ENCODE data around the gene SLC25A41.
"Not testable (repeated sequence)": the region's sequence is repeated elsewhere in the genome, so short reads cannot be mapped to it uniquely, and the experiment has no call there.

SLC25A41 gene

DNA sequence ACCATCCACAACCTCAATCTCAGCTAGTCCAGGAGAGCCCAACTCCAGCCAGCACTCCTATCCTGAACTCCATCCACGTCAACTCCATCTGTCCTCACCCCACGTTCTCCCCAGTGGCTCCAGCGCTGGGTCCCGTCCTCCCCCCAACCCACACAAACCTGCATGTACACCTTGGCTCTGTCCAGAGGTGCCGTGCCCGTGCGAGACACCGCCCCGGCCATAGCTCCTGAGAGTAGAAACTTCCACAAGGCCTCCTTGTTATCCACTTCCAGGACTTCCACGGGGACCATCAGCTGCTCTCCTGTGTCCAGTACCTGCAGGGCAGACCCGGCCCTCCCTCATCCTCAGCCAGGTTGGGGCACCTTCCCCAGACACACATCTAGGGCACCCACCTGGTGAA is 1.7 kb downstream of the SLC25A41 start:
- Histone ChIP-seq H3K9ac (ENCODE audit: low read length in 5 of 5) (no peak overlapping the region), H3K27ac (ENCODE audit: low read depth, low read length) (no peak overlapping the region), H3K36me3 (ENCODE audit: control insufficient read depth in 5 of 5, insufficient read depth in 5 of 5, low read length in 5 of 5) (no peaks in the 10 kb centered on the region), H3K27me3 (ENCODE audit: control insufficient read depth in 5 of 5, insufficient read depth in 4 of 5, low read length in 5 of 5) (no peaks in the 10 kb centered on the region), H3K9me3 (ENCODE audit: control insufficient read depth in 5 of 5, low read length in 5 of 5) (no peaks in the 10 kb centered on the region), H3K4me1 (ENCODE audit: control insufficient read depth in 5 of 5, insufficient read depth in 5 of 5, low read length in 5 of 5) (no peaks in the 10 kb centered on the region), H3K4me3 (ENCODE audit: low read depth in 1 of 5, low read length in 5 of 5) (no peak overlapping the region)

DNA sequence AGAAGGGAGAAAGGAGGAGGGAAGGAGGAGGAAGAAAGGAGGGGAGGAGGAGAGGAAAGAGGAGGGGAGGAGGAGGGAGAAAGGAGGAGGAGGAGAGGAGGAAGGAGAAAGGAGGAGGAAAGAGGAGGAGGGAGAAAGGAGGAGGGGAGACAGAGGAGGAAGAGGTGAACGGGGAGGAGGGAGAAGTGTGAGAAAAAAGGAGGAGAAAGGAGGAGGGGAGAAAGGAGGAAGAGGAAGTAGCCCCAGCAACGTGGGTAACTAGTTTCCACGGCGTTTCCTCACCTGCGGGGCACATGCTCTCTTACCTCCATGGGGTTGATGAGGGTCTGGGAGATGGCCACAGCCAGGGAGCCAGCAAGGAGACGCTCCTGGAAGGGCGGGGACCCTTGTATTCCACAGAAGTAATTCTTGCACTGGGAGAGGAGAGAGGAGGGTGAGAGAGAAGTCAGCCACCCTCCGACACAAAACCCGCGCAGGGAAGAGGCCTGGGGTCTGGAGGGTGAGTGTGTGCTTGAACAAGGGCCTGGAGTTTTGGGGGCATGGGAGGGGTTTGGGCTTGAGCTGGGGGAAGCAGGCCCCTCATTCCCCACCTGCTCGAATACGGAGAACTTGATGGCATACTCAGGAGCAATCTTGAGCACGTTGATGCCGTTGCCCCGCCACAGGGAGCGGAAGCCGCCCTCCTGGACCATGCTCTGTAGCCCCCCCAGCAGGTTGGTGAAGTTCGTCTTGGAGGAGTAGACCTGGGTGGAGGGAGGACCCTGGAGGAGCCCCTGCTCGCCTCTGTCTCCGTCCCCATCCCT is 3.9 kb downstream of the SLC25A41 start:
- Histone ChIP-seq H3K4me3 (ENCODE audit: low read depth in 1 of 5, low read length in 5 of 5) (no peak overlapping the region), H3K4me1 (ENCODE audit: control insufficient read depth in 5 of 5, insufficient read depth in 5 of 5, low read length in 5 of 5) (peaks cover 0 to 7% (median 6%) of the 10 kb centered on the region in 5 donors), H3K9me3 (ENCODE audit: control insufficient read depth in 5 of 5, low read length in 5 of 5) (peaks cover 0 to 3% (median 0%) of the 10 kb centered on the region in 5 donors), H3K36me3 (ENCODE audit: control insufficient read depth in 5 of 5, insufficient read depth in 5 of 5, low read length in 5 of 5) (no peaks in the 10 kb centered on the region), H3K27me3 (ENCODE audit: control insufficient read depth in 5 of 5, insufficient read depth in 4 of 5, low read length in 5 of 5) (no peaks in the 10 kb centered on the region), H3K9ac (ENCODE audit: low read length in 5 of 5) (no peak overlapping the region), H3K27ac (ENCODE audit: low read depth, low read length) (no peak overlapping the region)

DNA sequence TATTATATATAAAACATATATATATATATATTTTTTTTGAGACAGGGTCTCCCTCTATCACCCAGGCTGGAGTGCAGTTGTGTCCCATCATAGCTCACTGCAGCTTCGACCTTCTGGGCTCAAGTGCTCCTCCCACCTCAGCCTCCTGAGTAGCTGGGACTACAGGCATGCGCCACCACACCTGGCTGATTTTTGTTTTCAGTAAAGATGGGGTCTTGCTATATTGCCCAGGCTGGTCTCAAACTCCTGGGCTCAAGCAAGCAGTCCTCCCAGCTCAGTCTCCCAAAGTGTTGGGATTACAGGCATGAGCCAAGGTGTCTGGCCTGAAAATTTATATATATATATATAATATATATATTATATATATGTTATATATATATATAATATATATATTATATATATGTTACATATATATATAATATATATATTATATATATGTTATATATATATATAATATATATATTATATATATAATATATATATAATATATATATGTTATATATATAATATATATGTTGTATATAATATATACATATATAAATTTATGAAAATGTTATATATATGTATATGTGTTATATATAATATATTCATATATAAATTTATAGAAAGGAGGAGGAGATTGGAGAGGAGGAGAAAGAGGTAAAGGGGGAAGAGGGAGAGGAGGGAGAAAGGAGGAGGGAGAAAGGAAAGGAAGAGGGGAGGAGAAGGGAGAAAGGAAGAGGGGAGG is 4.7 kb downstream of the SLC25A41 start:
- not testable (repeated sequence) for H3K9me3 ChIP-seq (ENCODE audit: control insufficient read depth in 5 of 5, low read length in 5 of 5); H3K4me1 ChIP-seq (ENCODE audit: control insufficient read depth in 5 of 5, insufficient read depth in 5 of 5, low read length in 5 of 5); H3K36me3 ChIP-seq (ENCODE audit: control insufficient read depth in 5 of 5, insufficient read depth in 5 of 5, low read length in 5 of 5); H3K27ac ChIP-seq (ENCODE audit: low read depth, low read length); H3K4me3 ChIP-seq (ENCODE audit: low read depth in 1 of 5, low read length in 5 of 5); H3K9ac ChIP-seq (ENCODE audit: low read length in 5 of 5); H3K27me3 ChIP-seq (ENCODE audit: control insufficient read depth in 5 of 5, insufficient read depth in 4 of 5, low read length in 5 of 5)

DNA sequence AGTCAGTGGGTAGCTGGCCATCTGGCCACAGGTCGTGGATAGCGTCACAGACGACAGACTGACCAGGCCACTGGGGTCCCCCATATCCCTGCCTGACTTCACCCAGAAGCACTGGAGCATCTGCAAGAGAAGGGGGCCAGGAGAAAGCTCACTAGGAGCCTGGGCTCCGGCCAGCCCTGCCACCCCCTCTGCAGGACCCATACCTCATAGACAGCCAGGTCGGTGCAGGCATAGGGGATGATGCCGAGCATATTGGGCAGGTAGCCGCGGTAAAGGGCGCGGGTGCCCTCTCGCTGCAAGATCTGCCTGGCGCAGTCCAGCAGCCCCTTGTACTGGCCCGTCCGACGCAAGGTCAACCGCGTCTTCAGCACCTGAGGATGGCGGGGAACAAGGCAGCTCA is 6.4 kb downstream of the SLC25A41 start:
- Histone ChIP-seq H3K9ac (ENCODE audit: low read length in 5 of 5) (no peak overlapping the region), H3K9me3 (ENCODE audit: control insufficient read depth in 5 of 5, low read length in 5 of 5) (peaks cover 0 to 3% (median 0%) of the 10 kb centered on the region in 5 donors), H3K4me3 (ENCODE audit: low read depth in 1 of 5, low read length in 5 of 5) (no peak overlapping the region)

DNA sequence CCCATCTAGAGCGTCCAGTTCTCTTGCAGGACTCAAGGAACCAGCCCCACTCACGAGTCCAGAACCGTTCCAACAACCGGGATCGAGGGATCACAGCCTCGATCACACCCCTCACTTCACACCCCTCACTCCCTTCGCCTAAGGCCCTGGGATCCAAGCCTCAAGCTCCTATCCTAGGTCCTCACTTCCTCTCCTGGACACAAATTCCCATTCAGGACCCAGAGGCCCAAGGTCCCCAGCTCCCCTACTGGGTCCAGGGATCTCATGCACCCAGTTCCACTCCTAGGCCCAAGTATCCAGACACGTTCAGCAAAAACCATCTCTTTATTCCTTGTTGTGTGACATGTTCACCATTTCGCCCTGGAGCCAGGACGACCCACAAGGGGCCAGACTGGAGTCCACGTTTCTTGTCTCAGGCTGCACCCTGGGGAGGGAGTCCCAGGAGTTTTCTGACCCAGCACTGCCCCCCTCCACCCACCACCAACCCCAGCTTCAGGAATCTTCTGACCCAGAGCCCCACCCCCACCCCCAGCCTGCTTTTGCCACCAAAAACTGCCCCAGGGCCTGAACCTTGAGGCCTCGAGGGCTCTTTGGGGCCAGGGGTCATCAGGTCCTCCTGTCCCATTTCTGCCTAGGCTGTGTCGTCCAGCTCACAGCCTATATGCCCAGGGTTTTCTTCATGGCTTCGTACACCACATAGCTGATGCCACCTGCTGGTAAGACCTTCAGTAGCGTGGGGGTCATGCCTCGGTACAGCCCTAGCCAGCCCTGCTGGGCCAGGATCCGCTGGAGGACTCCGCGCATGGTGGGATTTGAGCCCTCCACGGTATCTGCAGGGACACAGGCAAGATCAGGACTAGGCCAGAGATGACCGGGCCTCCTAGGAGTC is 7.6 kb downstream of the SLC25A41 start:
- Histone ChIP-seq H3K4me1 (ENCODE audit: control insufficient read depth in 5 of 5, insufficient read depth in 5 of 5, low read length in 5 of 5) (peaks cover 2 to 38% (median 29%) of the 10 kb centered on the region in 5 donors), H3K9ac (ENCODE audit: low read length in 5 of 5) (no peak overlapping the region), H3K27ac (ENCODE audit: low read depth, low read length) (peak overlapping the region; percentile 74), H3K9me3 (ENCODE audit: control insufficient read depth in 5 of 5, low read length in 5 of 5) (peaks cover 0 to 3% (median 0%) of the 10 kb centered on the region in 5 donors), H3K4me3 (ENCODE audit: low read depth in 1 of 5, low read length in 5 of 5) (peak overlapping the region; percentile 29 to 51 (median 44)), H3K36me3 (ENCODE audit: control insufficient read depth in 5 of 5, insufficient read depth in 5 of 5, low read length in 5 of 5) (peaks cover 0 to 12% (median 12%) of the 10 kb centered on the region in 5 donors), H3K27me3 (ENCODE audit: control insufficient read depth in 5 of 5, insufficient read depth in 4 of 5, low read length in 5 of 5) (no peaks in the 10 kb centered on the region)

More for the DNA sequence above, 6.4 kb downstream of the SLC25A41 start:
- Histone ChIP-seq H3K4me1 (ENCODE audit: control insufficient read depth in 5 of 5, insufficient read depth in 5 of 5, low read length in 5 of 5) (peaks cover 2 to 27% (median 24%) of the 10 kb centered on the region in 5 donors), H3K27ac (ENCODE audit: low read depth, low read length) (no peak overlapping the region), H3K27me3 (ENCODE audit: control insufficient read depth in 5 of 5, insufficient read depth in 4 of 5, low read length in 5 of 5) (no peaks in the 10 kb centered on the region), H3K36me3 (ENCODE audit: control insufficient read depth in 5 of 5, insufficient read depth in 5 of 5, low read length in 5 of 5) (peaks cover 0 to 2% (median under 1%) of the 10 kb centered on the region in 5 donors)

DNA sequence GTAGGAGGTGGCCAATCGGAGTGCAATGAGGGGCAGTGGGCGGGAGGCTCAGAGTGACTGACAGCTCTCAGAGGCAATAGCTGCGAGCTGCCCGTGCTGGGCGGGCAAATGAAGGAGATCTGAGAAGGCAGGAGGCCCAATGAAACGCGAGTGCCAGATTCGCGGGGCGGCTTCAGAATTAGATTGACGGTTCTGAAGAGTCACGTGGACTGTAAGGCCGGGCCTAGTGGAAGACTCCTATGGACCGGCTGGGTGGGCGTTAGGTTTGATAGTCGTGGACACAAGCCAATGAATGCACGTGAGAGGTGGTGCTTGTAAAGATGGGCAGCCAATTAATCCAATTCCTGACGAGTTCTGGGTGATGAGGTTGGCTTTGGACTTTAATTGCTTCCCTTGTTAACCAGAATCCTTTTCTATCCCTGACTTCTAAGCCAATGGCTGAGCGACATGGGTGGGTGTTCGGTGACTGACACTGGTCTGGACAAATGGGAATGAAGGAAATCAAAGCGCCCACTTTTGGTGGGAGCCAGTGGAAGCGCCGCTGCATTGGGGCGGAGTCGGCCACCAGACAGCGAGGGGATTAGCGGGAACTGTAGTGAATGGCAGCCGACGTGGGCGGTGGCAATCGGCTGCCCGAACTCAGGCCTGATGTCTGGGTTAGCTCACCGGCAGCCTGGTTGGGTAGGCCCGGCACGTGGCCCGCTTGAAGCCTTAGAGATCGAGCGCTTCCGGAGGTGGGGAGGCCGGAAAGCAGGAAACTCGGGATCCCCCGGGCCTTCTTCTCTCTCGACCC is 8.4 kb downstream of the SLC25A41 start:
- Histone ChIP-seq H3K27ac (ENCODE audit: low read depth, low read length) (peak overlapping the region; percentile 74), H3K36me3 (ENCODE audit: control insufficient read depth in 5 of 5, insufficient read depth in 5 of 5, low read length in 5 of 5) (peaks cover 0 to 21% (median 20%) of the 10 kb centered on the region in 5 donors), H3K9ac (ENCODE audit: low read length in 5 of 5) (no peak overlapping the region), H3K4me1 (ENCODE audit: control insufficient read depth in 5 of 5, insufficient read depth in 5 of 5, low read length in 5 of 5) (peaks cover 2 to 40% (median 29%) of the 10 kb centered on the region in 5 donors), H3K27me3 (ENCODE audit: control insufficient read depth in 5 of 5, insufficient read depth in 4 of 5, low read length in 5 of 5) (no peaks in the 10 kb centered on the region), H3K9me3 (ENCODE audit: control insufficient read depth in 5 of 5, low read length in 5 of 5) (peaks cover 0 to 3% (median 0%) of the 10 kb centered on the region in 5 donors), H3K4me3 (ENCODE audit: low read depth in 1 of 5, low read length in 5 of 5) (peak overlapping the region; percentile 29 to 51 (median 44))

DNA sequence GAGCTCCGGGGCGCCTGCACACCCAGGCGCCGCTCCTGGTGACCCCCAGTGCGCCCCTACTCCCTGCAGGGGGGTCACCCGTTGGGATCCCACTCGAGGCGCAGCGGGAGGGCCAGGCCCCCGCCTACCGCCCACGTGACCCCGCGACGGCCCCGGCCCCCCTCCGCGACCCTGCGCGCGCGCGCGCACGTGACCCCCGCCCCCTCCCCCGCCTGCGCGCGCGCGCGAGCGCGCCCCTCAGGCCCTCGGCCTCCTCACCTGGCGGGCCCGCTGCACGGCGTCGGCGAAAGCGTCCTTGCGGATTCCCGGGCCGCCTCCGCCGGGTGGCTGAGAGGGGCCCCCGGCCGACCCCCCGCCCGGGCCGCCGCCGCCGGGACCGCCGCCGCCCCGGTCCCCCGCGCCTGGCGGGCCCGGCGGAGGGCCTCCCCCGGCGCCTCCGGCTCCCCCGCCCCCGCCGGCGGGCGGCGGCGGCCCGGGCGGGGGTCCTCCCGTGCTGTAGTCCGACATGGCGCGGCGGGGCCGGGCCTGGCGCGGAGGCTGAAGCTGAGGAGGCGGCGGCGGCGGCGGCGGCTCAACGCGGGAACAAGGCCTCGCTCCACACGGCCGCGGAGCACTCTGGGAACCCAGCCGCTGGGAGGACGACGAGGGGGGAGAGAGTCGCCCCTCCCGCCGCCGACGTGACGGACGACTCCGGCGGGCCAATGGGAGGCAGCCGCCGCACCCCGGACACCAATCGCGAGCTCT is 9.2 kb downstream of the SLC25A41 start, which contains the start of gene KHSRP:
TSS of gene KHSRP (minus strand) at position 617 of the 744 bp plus-strand sequence. CDS start at position 507, 110 bp downstream.
- peaks cover 2 to 43% (median 29%) of the 10 kb centered on the region in 5 donors for H3K4me1 ChIP-seq (ENCODE audit: control insufficient read depth in 5 of 5, insufficient read depth in 5 of 5, low read length in 5 of 5)
- peak within 1 kb of the TSS; percentile 48 to 96 (median 84) for H3K9ac ChIP-seq (ENCODE audit: low read length in 5 of 5)
- H3K4me3 ChIP-seq (ENCODE audit: low read depth in 1 of 5, low read length in 5 of 5), result peak within 1 kb of the TSS; percentile 70 to 94 (median 82)
- H3K27ac ChIP-seq (ENCODE audit: low read depth, low read length), result peak within 1 kb of the TSS; percentile 74
- H3K27me3 ChIP-seq (ENCODE audit: control insufficient read depth in 5 of 5, insufficient read depth in 4 of 5, low read length in 5 of 5), result no peaks in the 10 kb centered on the region
- H3K9me3 ChIP-seq (ENCODE audit: control insufficient read depth in 5 of 5, low read length in 5 of 5), result peaks cover 0 to 3% (median 0%) of the 10 kb centered on the region in 5 donors
- H3K36me3 ChIP-seq (ENCODE audit: control insufficient read depth in 5 of 5, insufficient read depth in 5 of 5, low read length in 5 of 5), result peaks cover 0 to 28% (median 28%) of the 10 kb centered on the region in 5 donors

DNA sequence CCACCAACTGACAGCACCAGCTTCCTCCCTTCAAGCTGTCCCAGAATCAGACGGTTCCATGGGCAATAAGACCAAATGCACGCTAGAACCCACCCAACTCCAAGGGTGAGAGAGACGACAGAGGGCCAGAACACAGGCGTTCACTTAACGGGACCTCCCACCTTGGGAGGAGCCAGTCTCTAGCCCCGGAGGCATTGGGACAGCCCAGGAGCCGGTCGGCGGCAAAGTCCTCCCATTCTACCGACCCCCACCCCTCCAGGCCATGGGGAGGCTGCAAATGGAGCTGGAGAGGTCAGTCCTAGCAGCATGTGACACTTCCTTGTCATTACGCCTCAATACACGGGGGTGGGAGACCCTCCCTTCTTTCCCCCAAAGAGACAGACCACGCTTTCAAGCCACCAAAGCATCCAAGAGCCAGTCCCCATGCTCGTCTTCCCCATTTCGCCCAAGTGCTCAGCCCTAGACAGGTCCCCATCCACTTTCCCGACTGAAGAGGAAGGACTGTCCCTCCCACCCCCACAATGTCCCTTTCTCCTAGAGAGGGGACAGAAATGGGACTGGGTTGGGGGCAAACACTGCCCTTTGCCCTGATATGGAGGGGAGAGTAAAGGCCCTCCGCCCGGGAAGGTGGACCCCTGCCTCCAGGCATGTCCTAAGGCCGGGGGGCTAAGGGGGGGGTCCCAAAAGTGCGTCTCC is 9.9 kb downstream of the SLC25A41 start:
- H3K36me3 ChIP-seq (ENCODE audit: control insufficient read depth in 5 of 5, insufficient read depth in 5 of 5, low read length in 5 of 5), result peaks cover 0 to 36% (median 35%) of the 10 kb centered on the region in 5 donors
- H3K4me1 ChIP-seq (ENCODE audit: control insufficient read depth in 5 of 5, insufficient read depth in 5 of 5, low read length in 5 of 5), result peaks cover 2 to 43% (median 29%) of the 10 kb centered on the region in 5 donors
- no peaks in the 10 kb centered on the region for H3K27me3 ChIP-seq (ENCODE audit: control insufficient read depth in 5 of 5, insufficient read depth in 4 of 5, low read length in 5 of 5)
- peak overlapping the region; percentile 70 to 94 (median 82) for H3K4me3 ChIP-seq (ENCODE audit: low read depth in 1 of 5, low read length in 5 of 5)
- peak overlapping the region; percentile 48 to 96 (median 84) for H3K9ac ChIP-seq (ENCODE audit: low read length in 5 of 5)
- peak overlapping the region; percentile 69 for H3K27ac ChIP-seq (ENCODE audit: low read depth, low read length)
- peaks cover 0 to 3% (median 0%) of the 10 kb centered on the region in 5 donors for H3K9me3 ChIP-seq (ENCODE audit: control insufficient read depth in 5 of 5, low read length in 5 of 5)
